GM23338 (cell line): Measurements from ENCODE around the gene WWOX. TPM values are rescaled to one million over a fixed set of nuclear protein-coding genes. Genes with fewer than 3 reads are reported as not detected.

Experiments used
- ATAC-seq: fragments of 200-7000 bp; cut with Tn5 transposase; 3 replicates; pipeline ENCODE4 v1.9.1; 2020
- DNase-seq: peaks from one replicate; pipeline ENCODE4 v3.0.0-alpha.2; 2015; ENCODE audit warnings: low spot score
- H2AFZ ChIP-seq: fragments of 200-600 bp; sonication (generic); 2 replicates; pipeline ENCODE4 v1.8.0; 2016; ENCODE audit warnings: antibody characterized with exemption, mild to moderate bottlenecking, moderate library complexity
- H3F3A ChIP-seq: fragments of 200-600 bp; sonication (generic); replicated peaks from 2 replicates; pipeline ENCODE4 v1.8.0; 2017; ENCODE audit warnings: antibody characterized with exemption, mixed run types, low read depth
- H3K27ac ChIP-seq: fragments of 200-600 bp; sonication (generic); 2 replicates; pipeline ENCODE4 v1.6.1; 2016; ENCODE audit warnings: low read depth
- H3K27me3 ChIP-seq: fragments of 200-600 bp; sonication (generic); 2 replicates; pipeline ENCODE4 v1.8.0; 2016; ENCODE audit warnings: mild to moderate bottlenecking, mixed run types, moderate library complexity; ENCODE audit not compliant: insufficient read depth
- H3K36me3 ChIP-seq: fragments of 200-600 bp; sonication (generic); 2 replicates; pipeline ENCODE4 v1.8.0; 2016; ENCODE audit warnings: mild to moderate bottlenecking; ENCODE audit not compliant: insufficient read depth
- H3K4me1 ChIP-seq: fragments of 200-600 bp; sonication (generic); 2 replicates; pipeline ENCODE4 v1.8.0; 2016; ENCODE audit warnings: mild to moderate bottlenecking, moderate library complexity; ENCODE audit not compliant: insufficient read depth
- H3K4me2 ChIP-seq: fragments of 200-600 bp; sonication (generic); 2 replicates; pipeline ENCODE4 v1.7.1; 2017; ENCODE audit warnings: mixed run types
- H3K4me3 ChIP-seq: fragments of 200-600 bp; sonication (generic); 2 replicates; pipeline ENCODE4 v1.6.1; 2016; ENCODE audit warnings: mixed run types
- H3K79me2 ChIP-seq: fragments of 200-600 bp; sonication (generic); replicated peaks from 2 replicates; pipeline ENCODE4 v1.8.0; 2017; ENCODE audit warnings: mild to moderate bottlenecking; ENCODE audit not compliant: insufficient read depth
- H3K9me2 ChIP-seq: fragments of 200-600 bp; sonication (generic); 2 replicates; pipeline ENCODE4 v1.8.0; 2017; ENCODE audit not compliant: insufficient read depth
- H4K20me1 ChIP-seq: fragments of 200-600 bp; sonication (generic); replicated peaks from 2 replicates; pipeline ENCODE4 v1.8.0; 2017; ENCODE audit warnings: mild to moderate bottlenecking; ENCODE audit not compliant: insufficient read depth
- H3K27ac Mint-ChIP-seq: 2 replicates; pipeline ENCODE4 v1.8.0; 2020; ENCODE audit warnings: inconsistent platforms, mild to moderate bottlenecking, moderate library complexity, mixed read lengths
- H3K27me3 Mint-ChIP-seq: 3 replicates; pipeline ENCODE4 v1.8.0; 2022; ENCODE audit warnings: low read depth, mild to moderate bottlenecking, moderate library complexity, mixed read lengths, inconsistent platforms; ENCODE audit not compliant: insufficient read depth, poor library complexity
- H3K36me3 Mint-ChIP-seq: 3 replicates; pipeline ENCODE4 v1.8.0; 2021; ENCODE audit warnings: low read depth, mild to moderate bottlenecking, inconsistent platforms, moderate library complexity, mixed read lengths
- H3K4me1 Mint-ChIP-seq: 3 replicates; pipeline ENCODE4 v1.8.0; 2020; ENCODE audit warnings: mild to moderate bottlenecking, inconsistent platforms, mixed read lengths
- H3K4me3 Mint-ChIP-seq: 3 replicates; pipeline ENCODE4 v1.8.0; 2021; ENCODE audit warnings: moderate library complexity, mild to moderate bottlenecking, inconsistent platforms, mixed read lengths
- H3K9me3 Mint-ChIP-seq: 3 replicates; pipeline ENCODE4 v1.8.0; 2020; ENCODE audit warnings: moderate library complexity, mild to moderate bottlenecking, inconsistent platforms, mixed read lengths
- CREB1 ChIP-seq: fragments of 250-450 bp; sonication (Bioruptor Pico); IDR thresholded peaks from 2 replicates; pipeline ENCODE4 v1.5.0; 2020; ENCODE audit warnings: low read depth, mild to moderate bottlenecking, moderate library complexity
- CTCF ChIP-seq, 2 experiments: fragments of 200-600 bp in 1 of 2; sonication (generic) in 1 of 2; conservative IDR thresholded peaks; 2 replicates each; pipeline versions ENCODE4 v1.5.1 to v1.6.1; 2016 to 2017; ENCODE audit warnings: antibody characterized with exemption in 2 of 2, low read depth in 2 of 2, mild to moderate bottlenecking in 2 of 2, moderate library complexity in 1 of 2
- ETS1 ChIP-seq: IDR thresholded peaks from 2 replicates; pipeline ENCODE4 v1.6.1; 2016; ENCODE audit warnings: antibody characterized with exemption
- EZH2 ChIP-seq: fragments of 200-600 bp; sonication (generic); IDR thresholded peaks from one replicate; pipeline ENCODE4 v1.8.0; 2017; ENCODE audit warnings: antibody characterized with exemption, mild to moderate bottlenecking, low read depth; ENCODE audit not compliant: unreplicated experiment
- EZH2phosphoT487 ChIP-seq: fragments of 200-600 bp; sonication (generic); IDR thresholded peaks from one replicate; pipeline ENCODE4 v1.8.1; 2018; ENCODE audit warnings: antibody characterized with exemption; ENCODE audit not compliant: unreplicated experiment
- JUNB ChIP-seq: IDR thresholded peaks from one replicate; pipeline ENCODE4 v1.6.1; 2016; ENCODE audit warnings: antibody characterized with exemption; ENCODE audit not compliant: unreplicated experiment
- NANOG ChIP-seq: IDR thresholded peaks from 2 replicates; pipeline ENCODE4 v1.6.1; 2016; ENCODE audit warnings: antibody characterized with exemption, borderline replicate concordance
- POLR2AphosphoS5 ChIP-seq: IDR thresholded peaks from 2 replicates; pipeline ENCODE4 v1.6.1; 2016; ENCODE audit warnings: antibody characterized with exemption, low read depth
- REST ChIP-seq: IDR thresholded peaks from one replicate; pipeline ENCODE4 v1.6.1; 2018; ENCODE audit warnings: antibody characterized with exemption; ENCODE audit not compliant: unreplicated experiment
- STAT1 ChIP-seq: IDR thresholded peaks from one replicate; pipeline ENCODE4 v1.6.1; 2016; ENCODE audit warnings: antibody characterized with exemption; ENCODE audit not compliant: unreplicated experiment
- ZNF114 ChIP-seq: fragments of 250-450 bp; sonication (Bioruptor Pico); IDR thresholded peaks from 2 replicates; pipeline ENCODE4 v1.5.0; 2020; ENCODE audit warnings: mild to moderate bottlenecking, moderate library complexity
- ZNF331 ChIP-seq: fragments of 250-450 bp; sonication (Bioruptor Pico); IDR thresholded peaks from 2 replicates; pipeline ENCODE4 v1.5.0; 2020; ENCODE audit warnings: low read depth, mild to moderate bottlenecking, moderate library complexity
- ZNF462 ChIP-seq: fragments of 250-450 bp; sonication (Bioruptor Pico); IDR thresholded peaks from 2 replicates; pipeline ENCODE4 v1.5.0; 2020; ENCODE audit warnings: mild to moderate bottlenecking, moderate library complexity
- polyA plus RNA-seq: library from polyadenylated mRNA; unstranded; fragments of >200 nt; fragmentation: Nextera tagmentation; extraction: Ambion mirVana; gene quantifications from 2 replicates; pipeline ENCODE4 v1.2.1, GENCODE V29; 2016
- total RNA-seq: library from RNA; depleted of rRNA; stranded (reverse); fragments of >200 nt; shearing (Covaris generic); gene quantifications from 2 replicates; pipeline ENCODE4 v1.2.3, GENCODE V29; 2014

Gene WWOX
- total and polyA plus RNA-seq, 2 experiments from 2014 or later, result 10.0 to 19.3 TPM

- Histone ChIP-seq H2AFZ (no peak overlapping the region), H3K4me2 (peak overlapping the region; percentile 15; the same call in 1 of the 2 replicates), H3K27ac (no peak overlapping the region), H3K27me3 (no peaks in the 10 kb centered on the region), H3K79me2 (no peaks in the 10 kb centered on the region), H3K9me2 (0 out of 2 replicates have a peak, but pooled peaks cover 3% of the 10 kb centered on the region), H3F3A (no peaks in the 10 kb centered on the region), H4K20me1 (no peaks in the 10 kb centered on the region), H3K4me1 (peaks cover 33% of the 10 kb centered on the region), H3K36me3 (no peaks in the 10 kb centered on the region), H3K4me3 (no peak overlapping the region)
- no peak for TF ChIP-seq CTCF (conservative IDR thresholded peaks at IDR 0.05; ENCODE audit: low read depth in 2 of 2)
- TF ChIP-seq EZH2phosphoT487, result no peak
- no peak for TF ChIP-seq POLR2AphosphoS5
- no peak for TF ChIP-seq ETS1
- TF ChIP-seq NANOG, result no peak
- no peak for TF ChIP-seq JUNB
- TF ChIP-seq ZNF114 (CRISPR knock-in tag), result no peak
- no peak for TF ChIP-seq REST
- no peak for TF ChIP-seq CREB1 (CRISPR knock-in tag)
- TF ChIP-seq EZH2, result no peak
- TF ChIP-seq STAT1, result no peak
- no peak for TF ChIP-seq ZNF462 (CRISPR knock-in tag)
- TF ChIP-seq ZNF331 (CRISPR knock-in tag), result no peak
- Mint-ChIP-seq H3K4me3 (no peak overlapping the region), H3K36me3 (no peaks in the 10 kb centered on the region), H3K27me3 (peaks cover 1% of the 10 kb centered on the region), H3K27ac (peak overlapping the region; percentile 92), H3K9me3 (no peaks in the 10 kb centered on the region), H3K4me1 (peaks cover 35% of the 10 kb centered on the region)
- ATAC-seq, result peak; percentile 29; the same call in 1 of the 3 replicates
- no peak for DNase-seq
These were observed 975.5 kb downstream of the WWOX start for GRCh38 chr16:79074951-79075350.
